ENCODE measurements around the gene ROMO1. TPM values are rescaled to one million over a fixed set of nuclear protein-coding genes. Genes with fewer than 3 reads are reported as not detected.

ROMO1 gene
- total and polyA plus RNA-seq, 2 of the 8 experiments (the other 6 are each of a cell fraction or from before 2014, with no cell fraction given) = 164 to 702 TPM

- H3K56ac ChIP-seq (replicated peaks; ENCODE audit: insufficient read length, low read depth, low read length) = no peak overlapping the region
- FAIRE-seq (no peak), DNase-seq (ENCODE audit: low read depth in 1 of 2, low spot score in 2 of 2) (no peak)
- no peaks in the 10 kb centered on the region for H3K27me3 ChIP-seq (replicated peaks in 1 of 4; ENCODE audit: control insufficient read depth in 3 of 4, extremely low read depth in 1 of 4, insufficient read depth in 3 of 4, low read length in 3 of 4)
- H2BK20ac ChIP-seq (ENCODE audit: low read length) = no peak overlapping the region
- no peak overlapping the region for H3K4me3 ChIP-seq (ENCODE audit: extremely low read depth in 1 of 4, insufficient read depth in 2 of 4, low read depth in 3 of 4, low read length in 4 of 4)
- H2AK5ac ChIP-seq (ENCODE audit: low read depth, low read length) = no peak overlapping the region
- TF ChIP-seq MAFK (IDR thresholded peaks at IDR 0.05; ENCODE audit: low read depth, low read length) = no peak
- no peak for TF ChIP-seq POLR2AphosphoS5 (IDR thresholded peaks at IDR 0.05; ENCODE audit: low read depth, low read length)
- TF ChIP-seq SRF (IDR thresholded peaks at IDR 0.05; ENCODE audit: low read depth, low read length) = no peak
- TF ChIP-seq FOSL1 (IDR thresholded peaks at IDR 0.05; ENCODE audit: insufficient read depth, low read depth, low read length) = no peak
- no peak for TF ChIP-seq GTF2F1 (IDR thresholded peaks at IDR 0.05; ENCODE audit: borderline replicate concordance, low read depth, low read length)
- TF ChIP-seq NANOG (IDR thresholded peaks at IDR 0.05; ENCODE audit: insufficient read depth, low read depth, low read length, poor library complexity, severe bottlenecking) = no peak
- TF ChIP-seq ASH2L (IDR thresholded peaks at IDR 0.05; ENCODE audit: low read length) = no peak
- no peak for TF ChIP-seq ATF3 (IDR thresholded peaks at IDR 0.05; ENCODE audit: insufficient read depth, low read depth, low read length)
- TF ChIP-seq EGR1 (IDR thresholded peaks at IDR 0.05; ENCODE audit: borderline replicate concordance, low read depth, low read length) = no peak
- H2BK120ac ChIP-seq (replicated peaks; ENCODE audit: low read depth, low read length) = no peak overlapping the region
- WGBS, 2 experiments (ENCODE audit: extremely low coverage in 1 of 2, insufficient coverage in 1 of 2, insufficient read length in 1 of 2, insufficient replicate concordance in 2 of 2, low coverage in 1 of 2, low lambda C conversion rate in 2 of 2, missing lambda C conversion rate in 1 of 2) = 92% methylated on average over 4 of the region's 4 CpGs; no CpG with 5 or more reads in 1 of the 2 experiments
- no peak overlapping the region for H3K4me2 ChIP-seq (ENCODE audit: insufficient read depth in 1 of 2, low read depth in 2 of 2, low read length in 2 of 2)
- no peak overlapping the region for H4K8ac ChIP-seq (ENCODE audit: extremely low read depth, insufficient read depth, low read length)
- H3K23me2 ChIP-seq (ENCODE audit: low read depth, low read length) = no peaks in the 10 kb centered on the region
- peaks cover 3% of the 10 kb centered on the region for H3K79me1 ChIP-seq (ENCODE audit: low read depth, low read length)
- H2BK12ac ChIP-seq (ENCODE audit: low read depth, low read length) = no peak overlapping the region
- no peak overlapping the region for H4K91ac ChIP-seq (replicated peaks; ENCODE audit: insufficient read length, low read length)
- no peaks in the 10 kb centered on the region for H3K4me1 ChIP-seq (replicated peaks in 1 of 4; ENCODE audit: control insufficient read depth in 3 of 4, insufficient read depth in 4 of 4, low read length in 3 of 4)
- no peak overlapping the region for H2AFZ ChIP-seq (ENCODE audit: low read length)
- ChIA-PET POLR2A (ENCODE audit: partially characterized antibody) (interaction anchor here (0.7 to 45.3 kb wide), 13 partner anchors 1 to 163 kb away, joined by 3 to 2341 read pairs (median 3); partner anchors contain the start of genes NFS1, PHF20, RBM39 and ROMO1), CTCF (ENCODE audit: partially characterized antibody) (no interaction called here)
- H4K5ac ChIP-seq (ENCODE audit: insufficient read length, low read depth, low read length) = no peak overlapping the region
- H3K18ac ChIP-seq (ENCODE audit: extremely low read depth, low read length) = no peak overlapping the region
- H3K9ac ChIP-seq (replicated peaks in 1 of 4; ENCODE audit: extremely low read depth in 1 of 4, low read depth in 3 of 4, low read length in 3 of 4) = no peak overlapping the region
- H3K4ac ChIP-seq (replicated peaks; ENCODE audit: insufficient read length, low read depth, low read length) = no peak overlapping the region
- H4K20me1 ChIP-seq (replicated peaks in 1 of 2; ENCODE audit: control insufficient read depth in 1 of 2, insufficient read depth in 2 of 2, low read length in 2 of 2) = peaks cover 22 to 28% of the 10 kb centered on the region in 2 experiments
- H2BK15ac ChIP-seq (ENCODE audit: low read length) = no peak overlapping the region
- peaks cover 5 to 91% of the 10 kb centered on the region in 2 experiments for H3K79me2 ChIP-seq (ENCODE audit: control insufficient read depth in 1 of 2, insufficient read depth in 2 of 2, low read length in 2 of 2)
- H3K23ac ChIP-seq (ENCODE audit: insufficient read length) = no peak overlapping the region
- H3K9me3 ChIP-seq (ENCODE audit: insufficient read depth in 2 of 2, low read depth in 1 of 2, low read length in 1 of 2) = no peaks in the 10 kb centered on the region
- H3K14ac ChIP-seq (ENCODE audit: insufficient read length) = no peak overlapping the region
- H2BK5ac ChIP-seq (ENCODE audit: low read depth, low read length) = no peak overlapping the region
- H3K27ac ChIP-seq (ENCODE audit: low read depth, low read length) = no peak overlapping the region
- peaks cover 61 to 99% (median 92%) of the 10 kb centered on the region in 4 experiments for H3K36me3 ChIP-seq (ENCODE audit: control insufficient read depth in 2 of 4, insufficient read depth in 4 of 4, low read length in 3 of 4)
Measured at GRCh38 chr20:35730583-35731468, 31.6 kb downstream of the ROMO1 start.
